ENCODE measurements around the gene ZBTB17.
"Not testable (repeated sequence)": the region's sequence is repeated elsewhere in the genome, so short reads cannot be mapped to it uniquely, and the experiment has no call there.

Gene ZBTB17

DNA sequence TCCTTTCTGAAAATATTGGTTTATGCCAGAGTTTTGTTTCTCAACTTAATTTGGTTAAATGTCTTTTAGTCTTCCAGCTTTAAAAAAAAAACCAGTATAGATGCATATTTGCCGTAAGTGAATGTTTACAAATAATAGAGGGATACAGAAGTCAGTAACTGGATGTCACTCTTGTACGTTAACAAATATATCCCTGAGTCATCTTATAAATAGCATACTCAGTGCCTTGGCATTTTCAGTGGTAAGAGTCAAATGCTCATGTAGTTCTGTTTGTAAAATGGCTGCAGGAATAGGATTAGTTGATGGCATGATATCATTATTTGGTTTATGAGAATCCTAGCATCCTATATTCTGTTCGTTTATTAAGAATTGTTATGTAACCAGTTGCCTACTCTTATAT is 73.0 kb downstream of the ZBTB17 start:
- no peak for DNase-seq (ENCODE audit: low spot score in 2 of 2)
- ATAC-seq, result no peak
- H3K36me3 Mint-ChIP-seq, result peaks cover 82% of the 10 kb centered on the region

GRCh38 chr1:15900662-15901279 is 75.1 kb downstream of the ZBTB17 start:
- no peak overlapping the region for H3K4me3 Mint-ChIP-seq
- no peaks in the 10 kb centered on the region for H3K9me3 Mint-ChIP-seq
- peaks cover 38% of the 10 kb centered on the region for H3K4me1 Mint-ChIP-seq
- peaks cover 79% of the 10 kb centered on the region for H3K36me3 Mint-ChIP-seq
- H3K27ac Mint-ChIP-seq, result no peak overlapping the region
- no peak for ATAC-seq
- no peak for DNase-seq (ENCODE audit: low spot score in 2 of 2)

More for the DNA sequence above, 73.0 kb downstream of the ZBTB17 start:
- Mint-ChIP-seq H3K9me3 (no peaks in the 10 kb centered on the region), H3K27ac (no peak overlapping the region), H3K4me3 (no peak overlapping the region), H3K4me1 (peaks cover 28% of the 10 kb centered on the region)

- Mint-ChIP-seq H3K4me3 (no peak overlapping the region), H3K9me3 (no peaks in the 10 kb centered on the region), H3K27ac (no peak overlapping the region), H3K36me3 (peaks cover 75% of the 10 kb centered on the region), H3K4me1 (peaks cover 44% of the 10 kb centered on the region)
- DNase-seq (ENCODE audit: low spot score in 2 of 2) (no peak), ATAC-seq (no peak)
These were observed 76.6 kb downstream of the ZBTB17 start for GRCh38 chr1:15899266-15899665.

GRCh38 chr1:15896841-15897610 is 78.9 kb downstream of the ZBTB17 start:
- not testable (repeated sequence) for ATAC-seq; H3K4me3 Mint-ChIP-seq; H3K27ac Mint-ChIP-seq; H3K9me3 Mint-ChIP-seq; DNase-seq (ENCODE audit: low spot score in 2 of 2)
- Mint-ChIP-seq H3K36me3 (peaks cover 84% of the 10 kb centered on the region), H3K4me1 (peaks cover 48% of the 10 kb centered on the region)

DNA sequence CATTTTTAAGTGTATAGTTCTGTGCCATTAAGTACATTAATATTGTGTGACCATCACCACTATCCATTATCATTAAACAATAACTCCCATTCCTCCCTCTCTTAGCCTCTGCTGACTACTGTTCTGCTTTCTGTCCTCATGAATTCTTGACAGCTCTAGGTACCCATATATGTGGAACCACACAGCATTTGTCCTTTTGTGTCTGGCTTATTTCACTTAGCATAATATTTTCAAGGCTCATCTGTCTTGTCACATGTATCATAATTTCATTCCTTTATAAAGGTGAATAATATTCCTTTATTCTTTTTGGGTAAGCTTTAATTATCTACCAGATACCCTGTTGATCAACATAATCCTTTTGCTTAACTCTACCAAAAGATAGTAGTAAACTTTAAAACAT is 80.7 kb downstream of the ZBTB17 start:
- H3K4me1 Mint-ChIP-seq, result peaks cover 46% of the 10 kb centered on the region
- DNase-seq (ENCODE audit: low spot score in 2 of 2) (no peak), ATAC-seq (no peak)
- H3K4me3 Mint-ChIP-seq, result no peak overlapping the region
- no peak overlapping the region for H3K27ac Mint-ChIP-seq
- H3K36me3 Mint-ChIP-seq, result peaks cover 85% of the 10 kb centered on the region
- no peaks in the 10 kb centered on the region for H3K9me3 Mint-ChIP-seq

GRCh38 chr1:15892857-15893599 is 82.9 kb downstream of the ZBTB17 start:
- Mint-ChIP-seq H3K4me1 (peaks cover 31% of the 10 kb centered on the region), H3K36me3 (peaks cover 81% of the 10 kb centered on the region), H3K27ac (peak overlapping the region; percentile 81)
- not testable (repeated sequence) for H3K9me3 Mint-ChIP-seq; ATAC-seq; H3K4me3 Mint-ChIP-seq; DNase-seq (ENCODE audit: low spot score in 2 of 2)

Data from stimulated activated effector memory CD8-positive, alpha-beta T cell treated with anti-CD3 and anti-CD28 coated beads, Interleukin-12 subunit alpha, Interleukin-12 subunit beta, amount 100 ng/mL, for 72 hours (primary cell).